ENCODE measurements around the gene ANKRD39.
A peak's percentile ranks its signal among the peaks of the same experiment; 100 is the strongest.

Gene ANKRD39

DNA sequence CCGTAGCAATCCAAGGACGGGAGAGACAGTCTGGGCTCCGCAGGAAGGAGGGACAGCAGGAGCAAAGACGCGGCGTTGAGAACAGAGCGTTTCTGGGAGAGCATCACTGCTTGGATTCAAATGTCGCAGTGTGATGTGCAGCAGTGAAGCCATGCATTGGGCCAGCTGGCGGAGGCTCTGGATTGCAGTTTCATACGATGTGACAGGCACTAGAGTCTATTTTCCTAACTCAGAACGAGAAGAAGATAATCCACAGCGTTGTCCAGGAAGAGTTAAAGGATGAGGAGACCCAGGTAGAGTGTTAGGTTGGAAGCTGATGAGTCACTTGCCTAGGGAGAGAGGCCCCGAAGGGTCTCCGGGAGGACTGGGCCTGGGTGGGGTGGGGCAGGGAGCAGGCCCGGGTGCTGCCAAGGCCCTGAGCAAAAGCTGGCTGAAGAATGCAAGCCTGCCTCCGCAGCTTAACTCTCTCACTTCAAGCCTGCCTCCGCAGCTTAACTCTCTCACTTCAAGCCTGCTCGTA, 29.7 kb upstream of the ANKRD39 start:
- DNase-seq (ENCODE audit: low spot score) = no peak

DNA sequence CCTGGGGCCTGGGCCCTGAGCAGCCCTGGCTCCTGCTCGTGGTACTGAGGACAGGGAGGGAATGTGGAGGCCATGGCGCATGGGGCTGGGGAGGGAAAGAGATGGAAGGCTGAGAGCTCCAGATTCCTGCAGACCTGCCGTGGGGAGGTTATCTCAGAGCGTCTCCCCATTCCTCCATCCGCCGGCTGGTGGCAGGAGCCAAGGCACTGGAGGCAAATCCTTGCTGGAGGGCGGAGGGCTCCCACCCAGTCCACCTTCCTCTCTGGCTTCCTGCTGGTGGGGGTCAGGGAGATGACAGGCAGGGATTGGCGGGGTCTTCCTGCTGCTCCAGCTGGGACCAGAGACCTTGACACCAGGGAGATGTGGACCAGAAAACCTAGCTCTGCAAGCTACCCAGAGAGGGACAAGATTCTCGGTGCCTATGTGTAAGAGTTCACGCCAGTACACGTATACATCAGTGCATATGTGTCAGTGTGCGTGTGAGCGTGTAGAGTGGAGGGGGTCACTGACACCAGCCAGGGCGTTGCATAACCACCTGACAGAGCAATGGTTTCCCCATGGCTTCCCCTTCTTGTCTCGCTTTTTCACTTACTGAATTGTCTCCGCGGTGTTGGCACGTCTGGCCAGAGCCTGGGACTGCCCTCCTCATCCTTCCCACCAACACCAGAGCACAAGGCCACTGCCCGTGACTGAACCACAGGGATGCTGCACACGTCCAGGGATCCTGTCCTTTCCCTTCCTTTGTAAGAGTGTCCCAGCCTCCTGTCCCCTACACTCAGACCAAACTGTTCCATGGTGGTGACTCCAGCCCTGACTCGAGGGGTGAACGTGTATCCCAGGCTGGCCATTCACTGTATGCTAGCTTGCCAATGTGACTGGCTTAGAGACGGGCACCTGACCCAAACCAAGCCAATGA, 27.9 kb upstream of the ANKRD39 start:
- no peak for DNase-seq (ENCODE audit: low spot score)

DNA sequence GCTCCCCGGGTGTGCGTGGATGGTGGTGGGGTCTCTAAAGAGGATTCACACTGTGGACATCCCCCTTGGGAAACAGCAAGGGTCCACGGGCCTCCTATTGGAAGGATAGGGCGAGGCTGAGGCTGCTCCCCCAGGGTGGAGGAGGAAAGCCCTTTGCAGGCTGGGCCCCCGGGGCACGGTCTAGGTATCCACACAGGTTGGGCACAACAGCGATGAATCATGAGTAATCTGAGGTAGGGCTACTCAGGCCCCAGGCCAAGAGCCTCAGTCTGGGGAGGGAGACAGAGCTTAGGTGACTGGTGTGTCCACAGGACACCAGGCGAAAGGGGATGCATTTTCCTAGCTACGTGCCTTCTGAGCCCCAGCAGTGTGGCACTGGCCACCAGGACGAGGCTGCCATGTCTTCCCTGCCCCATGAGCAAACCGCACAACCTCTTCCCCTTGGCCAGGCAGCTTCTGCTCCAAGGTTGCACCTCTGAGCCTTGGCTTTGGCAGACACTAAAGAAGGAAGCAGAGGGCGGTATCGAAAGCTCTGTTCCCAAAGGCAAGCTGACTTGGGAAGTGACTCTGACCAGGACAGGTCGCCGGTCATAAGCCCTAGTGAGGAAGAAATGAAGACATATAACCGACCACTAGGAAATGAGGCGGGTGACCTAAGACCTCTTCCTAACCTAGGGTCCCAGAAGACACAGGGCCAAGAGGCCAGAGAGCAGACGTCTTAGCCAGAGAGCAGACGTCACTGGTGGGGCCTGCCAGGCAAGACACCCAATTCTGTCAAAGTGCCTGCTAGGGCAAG, 26.7 kb upstream of the ANKRD39 start:
- no peak for DNase-seq (ENCODE audit: low spot score)

- no peak for DNase-seq (ENCODE audit: low spot score)
Measured at GRCh38 chr2:96883306-96883705, 25.5 kb upstream of the ANKRD39 start.

DNA sequence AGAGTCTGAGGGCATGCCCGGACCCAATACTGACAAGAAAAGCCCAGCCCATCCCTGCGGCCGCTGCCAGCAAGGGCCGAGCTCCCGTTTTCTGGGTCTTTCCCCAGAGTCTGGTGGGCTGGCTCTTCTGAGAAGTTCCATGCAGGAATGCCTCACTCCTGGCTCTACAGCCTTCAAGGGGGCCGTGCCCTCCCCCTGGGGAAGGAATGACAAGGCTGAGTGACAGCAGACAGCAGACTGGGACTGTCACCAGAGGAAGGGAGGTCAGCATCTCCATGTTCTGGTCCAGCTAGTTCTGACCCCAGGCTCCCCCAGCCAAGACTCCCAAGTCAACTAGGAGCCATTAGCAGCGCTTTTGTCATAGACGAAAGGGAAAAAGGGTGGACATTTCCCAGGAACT, 25.1 kb upstream of the ANKRD39 start:
- DNase-seq (ENCODE audit: low spot score) = no peak

DNA sequence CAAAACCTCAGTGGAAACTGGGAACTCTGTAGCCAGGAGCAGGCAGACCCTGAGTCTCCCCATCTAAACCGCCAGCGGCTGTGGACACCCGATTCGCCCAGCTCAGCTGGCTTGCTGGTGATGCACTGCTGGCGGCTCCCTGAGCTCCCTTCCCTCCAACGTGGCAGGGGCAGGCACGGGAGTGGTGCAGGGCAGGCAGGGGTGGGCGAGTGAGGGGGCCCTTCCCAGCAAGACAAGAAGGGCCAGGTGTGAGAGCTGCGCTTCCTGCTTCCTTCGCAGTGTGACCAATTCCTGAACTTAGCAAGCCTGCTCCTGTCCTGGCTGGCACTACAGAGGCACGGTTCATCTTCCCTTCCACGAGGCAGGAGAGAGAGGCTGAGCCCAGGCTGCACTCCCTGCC, 24.4 kb upstream of the ANKRD39 start:
- no peak for DNase-seq (ENCODE audit: low spot score)

GRCh38 chr2:96881349-96882195, 23.8 kb upstream of the ANKRD39 start:
- no peak for DNase-seq (ENCODE audit: low spot score)

- no peak for DNase-seq (ENCODE audit: low spot score)
Measured at GRCh38 chr2:96880891-96881273, 23.1 kb upstream of the ANKRD39 start.

- DNase-seq (ENCODE audit: low spot score) = no peak
Measured at GRCh38 chr2:96879545-96880040, 21.8 kb upstream of the ANKRD39 start.

GRCh38 chr2:96878796-96879544, 21.2 kb upstream of the ANKRD39 start:
- DNase-seq (ENCODE audit: low spot score) = no peak

DNA sequence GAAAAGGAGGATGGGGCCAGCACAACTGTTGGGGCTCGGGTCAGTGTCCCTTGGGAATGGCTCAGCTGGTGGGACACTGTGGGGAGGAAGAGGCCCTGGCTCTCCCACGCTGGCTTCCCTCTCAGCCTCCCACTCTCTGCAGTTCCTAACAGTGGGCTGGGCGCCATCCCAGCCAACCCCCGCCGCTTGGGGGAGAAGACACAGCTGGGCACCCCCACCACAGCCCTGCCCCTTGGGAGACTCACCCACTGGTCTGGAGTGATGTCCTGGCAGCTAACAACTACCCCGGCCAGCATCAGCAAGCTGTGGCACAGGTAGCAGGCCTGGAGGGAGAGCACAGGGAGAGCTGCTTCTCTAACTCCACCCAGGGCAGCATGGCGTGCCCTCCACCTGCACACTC, 20.4 kb upstream of the ANKRD39 start:
- DNase-seq (ENCODE audit: low spot score) = no peak

- DNase-seq (ENCODE audit: low spot score) = no peak
Measured at GRCh38 chr2:96877631-96878092, 19.8 kb upstream of the ANKRD39 start.

DNA sequence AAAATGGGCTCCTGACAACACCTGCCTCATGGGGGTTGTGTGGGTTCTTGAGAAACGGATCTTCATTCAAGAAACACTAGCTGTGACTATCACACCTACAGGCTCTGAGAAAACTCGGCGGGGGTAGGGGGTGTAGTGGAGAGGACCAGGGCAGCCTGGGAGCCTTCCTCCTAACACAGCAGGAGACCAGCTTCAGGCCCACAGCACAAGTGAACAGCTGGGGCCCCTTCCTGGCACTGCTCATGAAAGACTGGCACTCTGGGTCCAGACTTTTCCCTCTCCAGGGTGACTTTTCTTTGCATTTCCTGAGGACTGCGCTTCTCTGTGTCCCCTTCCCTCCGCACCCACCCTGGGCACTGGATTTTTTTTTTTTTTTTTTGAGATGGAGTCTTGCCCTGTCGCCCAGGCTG, 19.2 kb upstream of the ANKRD39 start:
- DNase-seq (ENCODE audit: low spot score) = no peak

DNA sequence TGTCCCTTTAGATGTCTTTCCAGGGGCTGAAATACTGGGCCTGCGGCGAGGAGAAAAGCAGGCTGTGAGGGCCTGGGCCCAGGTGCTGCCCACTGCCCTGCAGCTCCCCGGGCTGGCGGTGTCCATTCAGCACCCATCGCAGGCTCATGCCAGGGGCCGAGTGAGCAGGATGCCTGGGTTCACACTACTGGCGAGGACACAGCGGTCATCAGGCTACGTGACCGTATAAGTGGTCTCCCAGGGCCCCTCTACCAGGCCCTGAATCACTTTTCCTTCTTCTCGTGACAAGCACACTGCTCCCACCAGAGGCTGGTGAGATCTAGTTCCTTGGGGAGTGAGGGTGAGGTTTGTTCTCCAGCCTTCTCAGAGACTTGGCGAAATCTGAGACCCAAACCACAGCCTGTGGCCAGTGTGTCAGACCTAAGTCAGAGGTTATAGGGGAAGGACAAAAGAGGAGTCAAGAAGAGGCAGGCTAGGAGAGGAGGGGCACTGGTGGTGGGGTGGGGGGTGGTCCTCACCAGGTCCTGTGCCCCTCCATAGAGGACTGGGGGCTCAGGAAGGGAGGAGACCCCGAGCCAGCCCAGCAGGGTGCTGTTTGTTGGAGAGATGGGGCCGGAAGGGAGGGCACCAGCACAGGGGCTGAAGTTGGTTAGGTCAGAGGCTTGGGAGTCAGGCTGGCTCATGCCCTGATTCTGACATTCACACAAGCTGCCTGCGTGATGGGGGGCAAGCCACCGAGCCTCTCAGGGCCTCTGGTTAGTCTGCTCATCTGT, 18.6 kb upstream of the ANKRD39 start:
- DNase-seq (ENCODE audit: low spot score) = no peak

DNA sequence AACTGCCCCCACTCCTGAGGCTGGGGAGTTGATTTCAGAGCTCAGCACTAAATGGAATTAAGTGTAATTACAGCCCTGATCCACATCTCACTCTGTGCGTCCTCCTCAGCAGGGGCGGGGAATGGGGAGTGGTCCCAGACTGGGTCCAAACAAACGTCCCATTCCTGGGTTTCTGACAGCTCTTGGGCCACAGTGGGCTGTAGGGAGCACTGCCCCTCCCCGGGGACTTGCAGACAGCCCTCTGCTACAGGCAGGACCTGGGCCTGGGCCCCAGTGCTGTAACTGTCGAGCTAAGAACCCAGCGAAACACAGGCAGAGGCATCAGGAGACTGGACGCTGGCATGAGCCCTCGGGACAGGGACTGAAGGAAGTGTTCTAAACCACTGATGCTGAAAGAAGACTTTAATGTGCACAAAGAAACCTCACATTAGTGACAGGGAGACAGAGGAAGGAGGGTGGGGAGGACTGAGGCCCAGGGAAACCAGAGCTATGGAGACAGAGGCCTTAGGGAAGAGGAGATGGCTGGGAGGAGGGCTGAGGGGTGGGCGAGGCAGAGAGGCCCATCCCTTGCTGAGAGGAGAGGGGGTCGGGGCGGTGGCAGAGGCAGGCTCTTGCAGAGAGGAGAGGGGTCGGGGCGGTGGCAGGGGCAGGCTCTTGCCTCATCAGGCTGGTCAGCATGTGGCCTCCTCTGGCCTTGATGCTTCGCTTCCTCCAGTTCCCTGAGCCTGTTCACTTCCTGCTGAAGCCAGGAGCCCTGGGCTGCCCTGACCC, 17.9 kb upstream of the ANKRD39 start:
- DNase-seq (ENCODE audit: low spot score) = no peak

- DNase-seq (ENCODE audit: low spot score) = peak; percentile 53
Measured at GRCh38 chr2:96874198-96874831, 16.5 kb upstream of the ANKRD39 start.

DNA sequence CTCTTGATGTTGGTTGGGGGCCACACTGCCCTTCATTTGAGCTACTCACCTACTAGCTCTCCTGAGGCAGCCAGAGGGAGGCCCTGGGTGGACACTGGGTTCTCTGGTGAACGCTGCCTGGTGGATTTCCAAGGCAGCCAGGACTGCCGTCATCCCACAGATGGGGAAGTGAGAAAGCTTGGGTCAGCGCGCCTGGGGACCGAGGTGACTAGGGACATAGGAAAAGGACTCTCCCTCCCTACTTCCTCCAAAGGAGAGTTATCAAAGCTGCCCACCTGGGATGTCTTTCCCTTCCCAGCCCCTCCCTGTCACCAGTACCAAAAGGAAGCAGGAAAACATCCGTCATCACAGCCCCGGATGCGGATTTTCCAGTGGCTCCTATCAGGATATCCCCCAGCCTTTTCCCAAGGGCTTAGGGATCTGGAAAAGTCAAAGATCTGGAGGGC, 15.9 kb upstream of the ANKRD39 start:
- DNase-seq (ENCODE audit: low spot score) = no peak

DNA sequence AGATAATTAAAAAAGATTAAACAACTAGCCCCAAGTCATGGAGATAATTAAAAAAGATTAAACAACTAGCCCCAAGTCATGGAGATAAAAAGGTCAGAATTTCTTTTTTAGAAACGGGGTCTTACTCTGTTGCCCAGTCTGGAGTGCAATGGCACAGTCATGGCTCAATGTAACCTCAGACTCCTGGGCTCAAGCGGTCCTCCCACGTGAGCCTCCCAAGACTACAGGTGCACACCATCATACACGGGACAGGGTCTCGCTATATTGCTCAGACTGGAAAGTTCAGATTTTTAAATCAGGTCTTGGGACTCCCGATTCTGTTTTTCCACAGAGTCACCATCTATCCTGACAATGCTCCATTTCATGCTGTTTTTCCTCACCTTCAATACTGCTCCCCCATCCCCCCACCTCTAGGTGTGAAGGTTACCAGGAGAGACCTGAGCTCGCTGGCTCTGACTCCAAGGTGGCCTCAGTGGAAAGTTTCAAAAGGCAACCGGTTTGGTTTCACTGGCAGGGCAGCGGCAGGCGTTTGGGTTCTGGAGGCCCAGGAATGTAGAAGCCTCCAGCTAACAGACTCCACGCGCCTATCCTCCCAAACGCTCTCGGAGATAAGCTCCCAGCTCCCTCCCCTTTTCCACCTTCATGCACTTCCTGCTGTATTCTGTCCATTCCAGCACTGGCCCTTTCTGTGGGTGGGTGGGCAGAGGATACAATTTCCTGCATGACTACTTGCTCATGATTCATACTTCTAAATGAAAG, 15.0 kb upstream of the ANKRD39 start:
- peak; percentile 35 for DNase-seq (ENCODE audit: low spot score)
